ENCODE data around the gene LAIR2.

GRCh38 chr19:54477650-54478049 is 25.0 kb upstream of the LAIR2 start:
- TF ChIP-seq CTCF (IDR thresholded peaks at IDR 0.05; ENCODE audit: insufficient read depth, low read length, poor library complexity, severe bottlenecking): no peak
- no peak for TF ChIP-seq EZH2phosphoT487 (conservative IDR thresholded peaks at IDR 0.05; ENCODE audit: low read length)
